Loucy (cell line): ENCODE results near the gene CYSRT1.

Experiments used
- H2AFZ ChIP-seq: fragments of 200-600 bp; sonication (generic); 2 replicates; pipeline ENCODE4 v1.6.0; 2016; ENCODE audit warnings: antibody characterized with exemption, mild to moderate bottlenecking, low read length, moderate library complexity
- H3F3A ChIP-seq: fragments of 200-600 bp; 2 replicates; pipeline ENCODE4 v1.6.0; 2016; ENCODE audit warnings: antibody characterized with exemption, low read depth, mild to moderate bottlenecking
- H3K27me3 ChIP-seq: fragments of 200-600 bp; sonication (generic); 2 replicates; pipeline ENCODE4 v1.6.1; 2014; ENCODE audit warnings: low read length, mild to moderate bottlenecking; ENCODE audit not compliant: insufficient read depth, poor library complexity, severe bottlenecking
- H3K36me3 ChIP-seq: fragments of 200-600 bp; sonication (generic); 2 replicates; pipeline ENCODE4 v1.6.1; 2016; ENCODE audit warnings: low read length; ENCODE audit not compliant: insufficient read depth
- H3K4me1 ChIP-seq: fragments of 200-600 bp; sonication (generic); 2 replicates; pipeline ENCODE4 v1.5.1; 2014; ENCODE audit warnings: low read length, mild to moderate bottlenecking; ENCODE audit not compliant: insufficient read depth, poor library complexity, severe bottlenecking
- H3K4me2 ChIP-seq: fragments of 200-600 bp; sonication (generic); 2 replicates; pipeline ENCODE4 v1.6.0; 2014; ENCODE audit warnings: antibody characterized with exemption, low read length, low read depth, mild to moderate bottlenecking; ENCODE audit not compliant: poor library complexity, severe bottlenecking
- H3K4me3 ChIP-seq: fragments of 200-600 bp; sonication (generic); 2 replicates; pipeline ENCODE4 v1.5.1; 2014; ENCODE audit warnings: low read length, mild to moderate bottlenecking, mixed read lengths; ENCODE audit not compliant: poor library complexity, severe bottlenecking
- H3K79me2 ChIP-seq: fragments of 200-600 bp; sonication (generic); 2 replicates; pipeline ENCODE4 v1.6.1; 2014; ENCODE audit warnings: low read length; ENCODE audit not compliant: insufficient read depth
- H3K9ac ChIP-seq: fragments of 200-600 bp; sonication (generic); 2 replicates; pipeline ENCODE4 v1.6.0; 2014; ENCODE audit warnings: mild to moderate bottlenecking, low read depth, low read length, moderate library complexity; ENCODE audit not compliant: poor library complexity, severe bottlenecking
- H3K9me2 ChIP-seq: fragments of 200-600 bp; sonication (generic); replicated peaks from 2 replicates; pipeline ENCODE4 v1.6.1; 2016; ENCODE audit warnings: low read depth, low read length, mixed read lengths
- H3K9me3 ChIP-seq: fragments of 200-600 bp; sonication (generic); 2 replicates; pipeline ENCODE4 v1.6.1; 2014; ENCODE audit warnings: mild to moderate bottlenecking, antibody characterized with exemption, low read length, low read depth; ENCODE audit not compliant: insufficient read depth
- H4K20me1 ChIP-seq: fragments of 200-600 bp; sonication (generic); 2 replicates; pipeline ENCODE4 v1.6.0; 2014; ENCODE audit warnings: antibody characterized with exemption, low read length, mild to moderate bottlenecking; ENCODE audit not compliant: insufficient read depth, poor library complexity, severe bottlenecking
- EZH2phosphoT487 ChIP-seq: fragments of 200-600 bp; IDR thresholded peaks from 2 replicates; pipeline ENCODE4 v1.6.1; 2018; ENCODE audit warnings: antibody characterized with exemption, mild to moderate bottlenecking, moderate library complexity, borderline replicate concordance
- TF ChIP-seq, protein P1 (sequence below): fragments of 200-600 bp; sonication (generic); conservative IDR thresholded peaks from 2 replicates; pipeline ENCODE4 v1.5.1; 2014; ENCODE audit warnings: mild to moderate bottlenecking, antibody characterized with exemption, low read length

Gene CYSRT1

GRCh38 chr9:137253717-137254623, 29.0 kb downstream of the CYSRT1 start:
- no peak for TF ChIP-seq EZH2phosphoT487
- TF ChIP-seq, protein P1, sequence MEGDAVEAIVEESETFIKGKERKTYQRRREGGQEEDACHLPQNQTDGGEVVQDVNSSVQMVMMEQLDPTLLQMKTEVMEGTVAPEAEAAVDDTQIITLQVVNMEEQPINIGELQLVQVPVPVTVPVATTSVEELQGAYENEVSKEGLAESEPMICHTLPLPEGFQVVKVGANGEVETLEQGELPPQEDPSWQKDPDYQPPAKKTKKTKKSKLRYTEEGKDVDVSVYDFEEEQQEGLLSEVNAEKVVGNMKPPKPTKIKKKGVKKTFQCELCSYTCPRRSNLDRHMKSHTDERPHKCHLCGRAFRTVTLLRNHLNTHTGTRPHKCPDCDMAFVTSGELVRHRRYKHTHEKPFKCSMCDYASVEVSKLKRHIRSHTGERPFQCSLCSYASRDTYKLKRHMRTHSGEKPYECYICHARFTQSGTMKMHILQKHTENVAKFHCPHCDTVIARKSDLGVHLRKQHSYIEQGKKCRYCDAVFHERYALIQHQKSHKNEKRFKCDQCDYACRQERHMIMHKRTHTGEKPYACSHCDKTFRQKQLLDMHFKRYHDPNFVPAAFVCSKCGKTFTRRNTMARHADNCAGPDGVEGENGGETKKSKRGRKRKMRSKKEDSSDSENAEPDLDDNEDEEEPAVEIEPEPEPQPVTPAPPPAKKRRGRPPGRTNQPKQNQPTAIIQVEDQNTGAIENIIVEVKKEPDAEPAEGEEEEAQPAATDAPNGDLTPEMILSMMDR = no peak
- Histone ChIP-seq H3K79me2 (peaks cover 36% of the 10 kb centered on the region), H3K4me2 (peak overlapping the region; percentile 97), H3K36me3 (no peaks in the 10 kb centered on the region), H3K9me3 (no peaks in the 10 kb centered on the region), H3K4me3 (peak overlapping the region; percentile 91), H3K27me3 (peaks cover 4% of the 10 kb centered on the region), H3K9me2 (no peaks in the 10 kb centered on the region), H3F3A (no peaks in the 10 kb centered on the region), H4K20me1 (peaks cover 18% of the 10 kb centered on the region), H3K9ac (peak overlapping the region; percentile 94), H3K4me1 (peaks cover 31% of the 10 kb centered on the region), H2AFZ (peak overlapping the region; percentile 92)

- peak within 1 kb of the TSS; percentile 97 for H3K4me2 ChIP-seq
- peaks cover 4% of the 10 kb centered on the region for H3K27me3 ChIP-seq
- TF ChIP-seq, protein P1 = no peak
- TF ChIP-seq EZH2phosphoT487 = no peak
- no peaks in the 10 kb centered on the region for H3F3A ChIP-seq
- H3K4me3 ChIP-seq = peak within 1 kb of the TSS; percentile 91
- H3K4me1 ChIP-seq = peaks cover 34% of the 10 kb centered on the region
- H3K9ac ChIP-seq = peak within 1 kb of the TSS; percentile 94
- H3K9me2 ChIP-seq = no peaks in the 10 kb centered on the region
- H3K79me2 ChIP-seq = peaks cover 40% of the 10 kb centered on the region
- H4K20me1 ChIP-seq = peaks cover 18% of the 10 kb centered on the region
- peak within 1 kb of the TSS; percentile 92 for H2AFZ ChIP-seq
- no peaks in the 10 kb centered on the region for H3K9me3 ChIP-seq
- no peaks in the 10 kb centered on the region for H3K36me3 ChIP-seq
These were observed 29.9 kb downstream of the CYSRT1 start, which contains the start of gene NELFB for GRCh38 chr9:137254624-137255447. NELFB (plus strand) TSS chr9:137255327.

GRCh38 chr9:137255448-137256114, 30.6 kb downstream of the CYSRT1 start:
- Histone ChIP-seq H2AFZ (peak overlapping the region; percentile 71; the same call in 1 of the 2 replicates), H3K4me2 (peak overlapping the region; percentile 78), H3K9me2 (no peaks in the 10 kb centered on the region), H3K27me3 (peaks cover 4% of the 10 kb centered on the region), H3K79me2 (peaks cover 40% of the 10 kb centered on the region), H3K36me3 (no peaks in the 10 kb centered on the region), H3K4me3 (peak overlapping the region; percentile 91), H3K4me1 (peaks cover 34% of the 10 kb centered on the region), H3K9ac (peak overlapping the region; percentile 88), H3F3A (no peaks in the 10 kb centered on the region), H3K9me3 (no peaks in the 10 kb centered on the region), H4K20me1 (peaks cover 18% of the 10 kb centered on the region)
- no peak for TF ChIP-seq EZH2phosphoT487
- TF ChIP-seq, protein P1 = no peak
